ENCODE results near the gene SLCO1B1.
"Not testable (repeated sequence)": the region's sequence is repeated elsewhere in the genome, so short reads cannot be mapped to it uniquely, and the experiment has no call there.

- TF ChIP-seq CTCF (conservative IDR thresholded peaks at IDR 0.05 in 1 of 2, IDR thresholded peaks at IDR 0.05 in 1 of 2; ENCODE audit: low read depth in 1 of 2, low read length in 2 of 2); EZH2 (IDR thresholded peaks at IDR 0.05; ENCODE audit: low read length, missing control alignments): not testable (repeated sequence)
These were observed 6.5 kb downstream of the SLCO1B1 start for GRCh38 chr12:21137318-21137999.
